ENCODE results near the gene PEAK3.
A peak's percentile ranks its signal among the peaks of the same experiment; 100 is the strongest.

The PEAK3 gene

DNA sequence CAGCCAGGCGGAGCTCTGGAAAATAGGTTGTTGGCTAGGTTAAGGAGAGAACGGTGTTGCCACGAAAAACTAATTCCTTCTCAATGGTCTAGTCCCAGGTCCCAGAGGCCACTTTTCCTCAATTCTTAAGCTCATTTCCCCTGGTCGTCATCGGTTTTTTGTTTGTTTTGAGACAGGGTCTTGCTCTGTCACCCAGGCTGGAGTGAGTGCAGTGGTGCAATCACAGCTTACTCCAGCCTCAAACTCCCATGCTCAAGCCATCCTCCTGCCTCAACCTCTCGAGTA is 44.2 kb downstream of the PEAK3 start:
- no peak for DNase-seq (ENCODE audit: low spot score)
- Histone ChIP-seq H3K4me3 (peak overlapping the region; percentile 98), H3K27ac (no peak overlapping the region)
- TF ChIP-seq, protein P1, sequence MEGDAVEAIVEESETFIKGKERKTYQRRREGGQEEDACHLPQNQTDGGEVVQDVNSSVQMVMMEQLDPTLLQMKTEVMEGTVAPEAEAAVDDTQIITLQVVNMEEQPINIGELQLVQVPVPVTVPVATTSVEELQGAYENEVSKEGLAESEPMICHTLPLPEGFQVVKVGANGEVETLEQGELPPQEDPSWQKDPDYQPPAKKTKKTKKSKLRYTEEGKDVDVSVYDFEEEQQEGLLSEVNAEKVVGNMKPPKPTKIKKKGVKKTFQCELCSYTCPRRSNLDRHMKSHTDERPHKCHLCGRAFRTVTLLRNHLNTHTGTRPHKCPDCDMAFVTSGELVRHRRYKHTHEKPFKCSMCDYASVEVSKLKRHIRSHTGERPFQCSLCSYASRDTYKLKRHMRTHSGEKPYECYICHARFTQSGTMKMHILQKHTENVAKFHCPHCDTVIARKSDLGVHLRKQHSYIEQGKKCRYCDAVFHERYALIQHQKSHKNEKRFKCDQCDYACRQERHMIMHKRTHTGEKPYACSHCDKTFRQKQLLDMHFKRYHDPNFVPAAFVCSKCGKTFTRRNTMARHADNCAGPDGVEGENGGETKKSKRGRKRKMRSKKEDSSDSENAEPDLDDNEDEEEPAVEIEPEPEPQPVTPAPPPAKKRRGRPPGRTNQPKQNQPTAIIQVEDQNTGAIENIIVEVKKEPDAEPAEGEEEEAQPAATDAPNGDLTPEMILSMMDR (IDR thresholded peaks at IDR 0.05): no peak

GRCh38 chr19:2237051-2237868 is 44.7 kb downstream of the PEAK3 start:
- peak overlapping the region; percentile 98 for H3K4me3 ChIP-seq
- no peak for DNase-seq (ENCODE audit: low spot score)

GRCh38 chr19:2236314-2237050 is 45.5 kb downstream of the PEAK3 start, which contains the start of the genes PLEKHJ1 and SF3A2:
PLEKHJ1 (minus strand) TSS chr19:2236329; CDS start chr19:2236248, 81 bp downstream.
SF3A2 (plus strand) TSS chr19:2236824; CDS start chr19:2243419, 6,595 bp downstream.
- H3K27ac ChIP-seq: peak within 1 kb of the TSS; percentile 98 to 100
- peak; percentile 98 for DNase-seq (ENCODE audit: low spot score)
- TF ChIP-seq, protein P1 (IDR thresholded peaks at IDR 0.05): peak; percentile 99
- peak within 1 kb of the TSS; percentile 98 for H3K4me3 ChIP-seq

More at GRCh38 chr19:2237051-2237868, 44.7 kb downstream of the PEAK3 start:
- TF ChIP-seq, protein P1 (IDR thresholded peaks at IDR 0.05): no peak
- peak overlapping the region; percentile 98 to 100 for H3K27ac ChIP-seq

GRCh38 chr19:2236064-2236313 is 46.0 kb downstream of the PEAK3 start:
- Histone ChIP-seq H3K4me3 (peak overlapping the region; percentile 98), H3K27ac (peak overlapping the region; percentile 98 to 100)
- TF ChIP-seq, protein P1 (IDR thresholded peaks at IDR 0.05): no peak
- DNase-seq (ENCODE audit: low spot score): no peak

DNA sequence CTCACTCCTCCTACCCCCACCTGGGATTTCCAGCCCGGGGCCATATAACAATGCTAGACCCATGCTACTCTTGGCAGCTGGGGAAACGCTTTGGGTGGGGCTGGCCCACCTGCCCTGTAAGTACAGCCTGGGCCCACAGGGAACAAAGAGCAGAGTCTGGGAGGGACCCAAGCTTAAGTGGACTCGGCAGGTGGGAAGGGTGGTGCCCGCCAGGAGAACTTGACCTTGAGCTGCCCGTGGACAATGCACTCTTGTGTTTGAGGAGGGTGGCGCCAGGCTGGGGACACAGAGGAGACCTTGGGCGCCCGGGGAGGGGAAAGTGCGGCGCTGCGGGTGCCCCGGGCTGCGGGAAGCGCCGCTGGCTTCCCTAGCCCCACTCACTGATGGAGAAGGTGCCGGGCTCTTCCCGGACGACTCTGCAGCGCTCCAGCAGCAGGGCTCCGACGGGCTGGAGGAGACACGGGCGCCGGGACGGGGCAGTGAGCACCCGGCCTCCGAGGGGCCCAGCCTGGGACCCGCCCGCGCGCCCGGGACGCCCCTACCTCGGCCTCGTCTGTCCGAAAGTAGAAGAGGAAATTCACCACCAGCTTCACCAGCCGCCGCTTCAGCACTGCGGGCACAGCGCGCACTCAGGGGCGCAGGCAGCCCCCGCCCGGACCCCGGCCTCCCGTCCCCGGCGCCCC is 46.5 kb downstream of the PEAK3 start:
- no peak for DNase-seq (ENCODE audit: low spot score)
- Histone ChIP-seq H3K4me3 (peak overlapping the region; percentile 98), H3K27ac (peak overlapping the region; percentile 98 to 100)
- TF ChIP-seq, protein P1 (IDR thresholded peaks at IDR 0.05): no peak

DNA sequence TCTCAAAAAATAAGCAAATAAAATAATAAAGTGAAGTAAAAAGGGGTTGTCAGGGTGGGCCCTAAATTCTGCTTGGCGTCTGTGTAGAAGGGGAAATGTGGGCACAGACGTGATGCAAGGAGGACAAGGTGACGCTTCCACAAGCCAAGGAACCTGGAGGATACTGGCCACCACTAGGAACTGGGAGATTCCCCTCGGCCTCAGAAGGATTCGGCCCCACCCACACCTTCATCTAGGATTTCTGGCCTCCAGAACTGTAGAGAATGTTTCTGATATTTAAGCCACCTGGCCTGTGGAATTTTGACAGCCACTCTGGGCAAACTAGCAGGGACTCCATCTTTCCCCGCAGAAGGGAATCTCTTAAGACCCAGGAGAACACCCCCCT is 47.0 kb downstream of the PEAK3 start:
- H3K27ac ChIP-seq: peak overlapping the region; percentile 98 to 100
- TF ChIP-seq, protein P1 (IDR thresholded peaks at IDR 0.05): no peak
- peak overlapping the region; percentile 98 for H3K4me3 ChIP-seq
- DNase-seq (ENCODE audit: low spot score): no peak

All from coronary artery (tissue), 2 donors.